Astrocyte (in vitro differentiated cells and primary cell): ENCODE measurements around the gene ITSN1. TPM values are rescaled to one million over a fixed set of nuclear protein-coding genes. Genes with fewer than 3 reads are reported as not detected.

Experiments used
- DNase-seq: peaks from one replicate; pipeline ENCODE4 v3.0.0-alpha.2; 2010; ENCODE audit warnings: low read depth
- FAIRE-seq: peaks from 2 replicates; lab custom pipeline; 2011; peaks lifted over from hg19 to GRCh38; lab: Jason Lieb, UNC
- H2AFZ ChIP-seq: 2 replicates; pipeline ENCODE4 v1.6.0; 2012; ENCODE audit warnings: low read depth, low read length, inconsistent platforms
- H3K27ac ChIP-seq: 2 replicates; pipeline ENCODE4 v1.5.1; 2011; ENCODE audit warnings: low read depth, low read length, inconsistent platforms
- H3K27me3 ChIP-seq: 2 replicates; pipeline ENCODE4 v1.6.0; 2011; ENCODE audit warnings: low read length, inconsistent platforms; ENCODE audit not compliant: insufficient read depth
- H3K36me3 ChIP-seq: 2 replicates; pipeline ENCODE4 v1.5.1; 2011; ENCODE audit warnings: low read length, inconsistent platforms; ENCODE audit not compliant: insufficient read depth
- H3K4me1 ChIP-seq: 2 replicates; pipeline ENCODE4 v1.5.1; 2011; ENCODE audit warnings: low read length, inconsistent platforms; ENCODE audit not compliant: insufficient read depth
- H3K4me2 ChIP-seq: 2 replicates; pipeline ENCODE4 v1.6.0; 2012; ENCODE audit warnings: low read length, inconsistent platforms
- H3K4me3 ChIP-seq: 2 replicates; pipeline ENCODE4 v1.5.1; 2011; ENCODE audit warnings: low read depth, mild to moderate bottlenecking, low read length, inconsistent platforms; ENCODE audit not compliant: insufficient read depth
- H3K79me2 ChIP-seq: 2 replicates; pipeline ENCODE4 v1.6.0; 2012; ENCODE audit warnings: mild to moderate bottlenecking, low read length, inconsistent platforms; ENCODE audit not compliant: insufficient read depth
- H3K9ac ChIP-seq: 2 replicates; pipeline ENCODE4 v1.6.0; 2012; ENCODE audit warnings: mild to moderate bottlenecking, low read length, inconsistent platforms
- H3K9me3 ChIP-seq: 2 replicates; pipeline ENCODE4 v1.5.1; 2012; ENCODE audit warnings: low read depth, mild to moderate bottlenecking, low read length, inconsistent platforms; ENCODE audit not compliant: insufficient read depth
- H4K20me1 ChIP-seq: 2 replicates; pipeline ENCODE4 v1.6.0; 2012; ENCODE audit warnings: low read length, inconsistent platforms; ENCODE audit not compliant: insufficient read depth
- H3K27ac Mint-ChIP-seq: one replicate; pipeline ENCODE4 v1.8.0; 2021; ENCODE audit warnings: mild to moderate bottlenecking, mixed read lengths; ENCODE audit not compliant: unreplicated experiment
- H3K27me3 Mint-ChIP-seq: one replicate; pipeline ENCODE4 v1.8.0; 2021; ENCODE audit warnings: low read depth, mixed read lengths; ENCODE audit not compliant: unreplicated experiment
- H3K36me3 Mint-ChIP-seq: one replicate; pipeline ENCODE4 v1.8.0; 2021; ENCODE audit warnings: low read depth, mixed read lengths; ENCODE audit not compliant: unreplicated experiment
- H3K4me1 Mint-ChIP-seq: one replicate; pipeline ENCODE4 v1.8.0; 2021; ENCODE audit warnings: low read depth, mixed read lengths; ENCODE audit not compliant: unreplicated experiment
- H3K4me3 Mint-ChIP-seq: one replicate; pipeline ENCODE4 v1.8.0; 2021; ENCODE audit warnings: mild to moderate bottlenecking, moderate library complexity, mixed read lengths; ENCODE audit not compliant: unreplicated experiment
- H3K9me3 Mint-ChIP-seq: one replicate; pipeline ENCODE4 v1.8.0; 2021; ENCODE audit warnings: mild to moderate bottlenecking, mixed read lengths; ENCODE audit not compliant: unreplicated experiment
- EZH2 ChIP-seq: IDR thresholded peaks from 2 replicates; pipeline ENCODE4 v1.6.1; 2012; ENCODE audit warnings: mild to moderate bottlenecking, low read length, inconsistent platforms; ENCODE audit not compliant: insufficient read depth
- total RNA-seq: library from RNA; stranded (reverse); gene quantifications from 2 replicates; pipeline ENCODE4 v1.2.1, GENCODE V29; 2021
- TF ChIP-seq, protein P1 (sequence below): IDR thresholded peaks from 2 replicates; pipeline ENCODE4 v1.5.1; 2011; ENCODE audit warnings: low read depth, mild to moderate bottlenecking, inconsistent platforms, low read length, moderate library complexity; ENCODE audit not compliant: insufficient read depth

Gene ITSN1
- total RNA-seq, 1 donor from 2014 or later = 77.3 TPM

- Histone ChIP-seq H3K4me3 (no peak overlapping the region), H3K9me3 (no peaks in the 10 kb centered on the region), H4K20me1 (no peaks in the 10 kb centered on the region), H2AFZ (no peak overlapping the region), H3K4me2 (no peak overlapping the region), H3K79me2 (no peaks in the 10 kb centered on the region), H3K27ac (no peak overlapping the region), H3K36me3 (peaks cover 23% of the 10 kb centered on the region), H3K9ac (no peak overlapping the region), H3K4me1 (peaks cover 7% of the 10 kb centered on the region), H3K27me3 (no peaks in the 10 kb centered on the region)
- H3K27me3 Mint-ChIP-seq = no peaks in the 10 kb centered on the region
- DNase-seq (no peak), FAIRE-seq (no peak)
- peaks cover 4% of the 10 kb centered on the region for H3K36me3 Mint-ChIP-seq
- no peak overlapping the region for H3K4me3 Mint-ChIP-seq
- peaks cover 3% of the 10 kb centered on the region for H3K4me1 Mint-ChIP-seq
- no peaks in the 10 kb centered on the region for H3K9me3 Mint-ChIP-seq
- TF ChIP-seq EZH2 = no peak
- TF ChIP-seq, protein P1, sequence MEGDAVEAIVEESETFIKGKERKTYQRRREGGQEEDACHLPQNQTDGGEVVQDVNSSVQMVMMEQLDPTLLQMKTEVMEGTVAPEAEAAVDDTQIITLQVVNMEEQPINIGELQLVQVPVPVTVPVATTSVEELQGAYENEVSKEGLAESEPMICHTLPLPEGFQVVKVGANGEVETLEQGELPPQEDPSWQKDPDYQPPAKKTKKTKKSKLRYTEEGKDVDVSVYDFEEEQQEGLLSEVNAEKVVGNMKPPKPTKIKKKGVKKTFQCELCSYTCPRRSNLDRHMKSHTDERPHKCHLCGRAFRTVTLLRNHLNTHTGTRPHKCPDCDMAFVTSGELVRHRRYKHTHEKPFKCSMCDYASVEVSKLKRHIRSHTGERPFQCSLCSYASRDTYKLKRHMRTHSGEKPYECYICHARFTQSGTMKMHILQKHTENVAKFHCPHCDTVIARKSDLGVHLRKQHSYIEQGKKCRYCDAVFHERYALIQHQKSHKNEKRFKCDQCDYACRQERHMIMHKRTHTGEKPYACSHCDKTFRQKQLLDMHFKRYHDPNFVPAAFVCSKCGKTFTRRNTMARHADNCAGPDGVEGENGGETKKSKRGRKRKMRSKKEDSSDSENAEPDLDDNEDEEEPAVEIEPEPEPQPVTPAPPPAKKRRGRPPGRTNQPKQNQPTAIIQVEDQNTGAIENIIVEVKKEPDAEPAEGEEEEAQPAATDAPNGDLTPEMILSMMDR = no peak
- H3K27ac Mint-ChIP-seq = no peak overlapping the region
These were observed 155.3 kb downstream of the ITSN1 start for GRCh38 chr21:33797565-33797964.

- Histone ChIP-seq H3K36me3 (peaks cover 17% of the 10 kb centered on the region), H3K9ac (no peak overlapping the region), H3K27me3 (no peaks in the 10 kb centered on the region), H3K4me3 (no peak overlapping the region), H2AFZ (no peak overlapping the region), H3K9me3 (no peaks in the 10 kb centered on the region), H3K4me2 (no peak overlapping the region), H3K27ac (no peak overlapping the region), H3K79me2 (no peaks in the 10 kb centered on the region), H3K4me1 (peaks cover 7% of the 10 kb centered on the region), H4K20me1 (no peaks in the 10 kb centered on the region)
- Mint-ChIP-seq H3K9me3 (no peaks in the 10 kb centered on the region), H3K4me3 (no peak overlapping the region), H3K4me1 (peaks cover 3% of the 10 kb centered on the region), H3K27me3 (no peaks in the 10 kb centered on the region), H3K27ac (no peak overlapping the region), H3K36me3 (peaks cover 5% of the 10 kb centered on the region)
- DNase-seq = no peak
- FAIRE-seq = no peak
- TF ChIP-seq EZH2 = no peak
- TF ChIP-seq, protein P1 = no peak
These were observed 157.2 kb downstream of the ITSN1 start for GRCh38 chr21:33799378-33800090.

DNA sequence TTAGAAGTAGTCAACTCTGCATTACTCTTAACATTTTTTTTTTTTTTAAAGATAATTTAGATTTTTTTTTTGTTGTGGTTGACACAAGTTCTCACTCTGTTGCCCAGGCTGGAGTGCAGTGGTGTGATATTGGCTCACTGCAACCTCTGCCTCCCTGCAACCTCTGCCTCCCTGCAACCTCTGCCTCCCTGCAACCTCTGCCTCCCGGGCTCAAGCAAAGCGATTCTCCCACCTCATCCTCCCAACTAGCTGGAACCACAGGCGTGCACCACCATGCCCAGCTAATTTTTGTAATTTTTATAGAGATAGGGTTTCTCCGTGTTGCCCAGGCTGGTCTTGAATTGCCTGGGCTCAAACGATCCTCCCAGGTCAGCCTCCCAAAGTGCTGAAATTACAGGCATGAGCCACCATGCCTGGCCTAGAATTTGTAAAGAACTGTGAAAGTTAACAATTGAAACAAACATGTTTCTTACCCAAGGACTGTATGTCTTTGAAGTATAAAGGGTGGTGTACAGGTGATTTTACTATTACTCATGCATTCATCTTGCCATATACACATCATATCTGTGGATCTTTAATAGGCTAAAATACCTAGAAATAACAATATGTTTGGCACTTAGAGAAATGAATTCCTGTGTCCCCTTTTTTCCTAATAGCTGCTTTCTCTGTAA lies 158.6 kb downstream of the ITSN1 start:
- TF ChIP-seq, protein P1 = no peak
- TF ChIP-seq EZH2 = no peak
- Histone ChIP-seq H3K9me3 (no peaks in the 10 kb centered on the region), H2AFZ (no peak overlapping the region), H4K20me1 (no peaks in the 10 kb centered on the region), H3K4me2 (no peak overlapping the region), H3K4me3 (no peak overlapping the region), H3K27me3 (no peaks in the 10 kb centered on the region), H3K4me1 (peaks cover 7% of the 10 kb centered on the region), H3K79me2 (no peaks in the 10 kb centered on the region), H3K9ac (no peak overlapping the region), H3K27ac (no peak overlapping the region), H3K36me3 (peaks cover 15% of the 10 kb centered on the region)
- no peak for FAIRE-seq
- DNase-seq = no peak
- no peak overlapping the region for H3K27ac Mint-ChIP-seq
- no peaks in the 10 kb centered on the region for H3K27me3 Mint-ChIP-seq
- H3K4me3 Mint-ChIP-seq = no peak overlapping the region
- peaks cover 3% of the 10 kb centered on the region for H3K4me1 Mint-ChIP-seq
- no peaks in the 10 kb centered on the region for H3K9me3 Mint-ChIP-seq
- peaks cover 5% of the 10 kb centered on the region for H3K36me3 Mint-ChIP-seq
